ENCODE measurements around the gene FA2H.

The FA2H gene

GRCh38 chr16:74744566-74744965 is 30.1 kb downstream of the FA2H start:
- no peak for DNase-seq (ENCODE audit: low spot score)

GRCh38 chr16:74743668-74744299 is 30.8 kb downstream of the FA2H start:
- peak; percentile 52 for DNase-seq (ENCODE audit: low spot score)

GRCh38 chr16:74743045-74743667 is 31.5 kb downstream of the FA2H start:
- no peak for DNase-seq (ENCODE audit: low spot score)

GRCh38 chr16:74742051-74742481 is 32.6 kb downstream of the FA2H start:
- no peak for DNase-seq (ENCODE audit: low spot score)

GRCh38 chr16:74740795-74741304 is 33.8 kb downstream of the FA2H start:
- DNase-seq (ENCODE audit: low spot score) = no peak

GRCh38 chr16:74739275-74739674 is 35.3 kb downstream of the FA2H start:
- DNase-seq (ENCODE audit: low spot score) = no peak

- no peak for DNase-seq (ENCODE audit: low spot score)
Observed at GRCh38 chr16:74738816-74739215, 35.8 kb downstream of the FA2H start.

GRCh38 chr16:74738113-74738541 is 36.5 kb downstream of the FA2H start:
- DNase-seq (ENCODE audit: low spot score) = no peak

- DNase-seq (ENCODE audit: low spot score) = no peak
Observed at GRCh38 chr16:74737521-74737920, 37.1 kb downstream of the FA2H start.

GRCh38 chr16:74736531-74737157 is 38.0 kb downstream of the FA2H start:
- DNase-seq (ENCODE audit: low spot score) = no peak

- DNase-seq (ENCODE audit: low spot score) = no peak
Observed at GRCh38 chr16:74735554-74735953, 39.1 kb downstream of the FA2H start.

GRCh38 chr16:74735162-74735452 is 39.5 kb downstream of the FA2H start:
- DNase-seq (ENCODE audit: low spot score) = no peak

GRCh38 chr16:74734361-74735161 is 40.1 kb downstream of the FA2H start:
- DNase-seq (ENCODE audit: low spot score) = no peak

GRCh38 chr16:74732707-74733350 is 41.8 kb downstream of the FA2H start:
- no peak for DNase-seq (ENCODE audit: low spot score)

GRCh38 chr16:74731853-74732477 is 42.7 kb downstream of the FA2H start:
- no peak for DNase-seq (ENCODE audit: low spot score)

GRCh38 chr16:74729783-74730683 is 44.6 kb downstream of the FA2H start:
- DNase-seq (ENCODE audit: low spot score) = no peak

GRCh38 chr16:74727903-74728302 is 46.7 kb downstream of the FA2H start:
- DNase-seq (ENCODE audit: low spot score) = no peak

GRCh38 chr16:74726716-74727115 is 47.9 kb downstream of the FA2H start:
- peak; percentile 50 for DNase-seq (ENCODE audit: low spot score)

- no peak for DNase-seq (ENCODE audit: low spot score)
Observed at GRCh38 chr16:74725651-74726455, 48.8 kb downstream of the FA2H start.

Measured in HuH-7.5 (cell line).